ENCODE results near the gene AKAP6.

The AKAP6 gene

DNA sequence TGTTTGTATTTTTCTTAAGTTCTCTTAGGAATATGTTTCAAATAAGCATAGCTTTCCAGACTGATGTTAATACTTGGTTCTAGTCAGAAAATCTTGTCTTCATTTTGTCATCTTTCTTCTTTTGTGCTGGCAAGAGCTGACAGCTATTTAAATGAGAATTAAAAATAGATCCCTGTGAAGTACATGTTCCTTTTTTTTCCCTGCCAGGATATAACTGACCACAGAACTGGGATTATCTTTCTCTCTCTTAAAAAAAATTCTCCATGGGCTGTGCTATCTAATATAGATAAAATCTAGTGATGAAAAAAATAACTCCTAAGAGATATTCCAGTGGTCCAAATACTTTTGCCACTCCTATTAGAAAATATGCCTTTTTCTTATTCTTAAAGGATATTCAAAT, 163.4 kb downstream of the AKAP6 start:
- no peak for DNase-seq

- DNase-seq = no peak
These were observed 165.7 kb downstream of the AKAP6 start for GRCh38 chr14:32494609-32495434.

- no peak for DNase-seq
These were observed 166.3 kb downstream of the AKAP6 start for GRCh38 chr14:32495435-32495734.

- DNase-seq = no peak
These were observed 168.2 kb downstream of the AKAP6 start for GRCh38 chr14:32497248-32497647.

GRCh38 chr14:32507029-32507984, 178.2 kb downstream of the AKAP6 start:
- DNase-seq = no peak

DNA sequence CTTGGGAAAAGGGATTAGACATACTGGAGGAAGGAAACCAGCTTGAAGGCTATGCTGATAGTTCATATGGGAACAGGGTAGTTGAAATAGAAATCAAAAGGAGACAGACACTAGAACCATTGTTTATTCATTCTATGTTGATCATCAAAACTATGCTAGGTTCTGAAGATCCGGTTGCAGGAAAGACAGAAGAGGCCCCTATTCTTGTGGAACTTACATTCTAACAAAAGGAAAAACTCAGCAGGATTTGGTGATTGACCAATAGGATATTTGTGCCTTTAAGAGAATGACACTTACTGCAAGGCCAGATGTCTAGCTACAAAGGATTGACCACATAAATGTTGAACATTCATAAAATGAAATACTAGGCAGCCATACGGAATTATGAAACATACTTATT, 179.2 kb downstream of the AKAP6 start:
- DNase-seq = no peak

DNA sequence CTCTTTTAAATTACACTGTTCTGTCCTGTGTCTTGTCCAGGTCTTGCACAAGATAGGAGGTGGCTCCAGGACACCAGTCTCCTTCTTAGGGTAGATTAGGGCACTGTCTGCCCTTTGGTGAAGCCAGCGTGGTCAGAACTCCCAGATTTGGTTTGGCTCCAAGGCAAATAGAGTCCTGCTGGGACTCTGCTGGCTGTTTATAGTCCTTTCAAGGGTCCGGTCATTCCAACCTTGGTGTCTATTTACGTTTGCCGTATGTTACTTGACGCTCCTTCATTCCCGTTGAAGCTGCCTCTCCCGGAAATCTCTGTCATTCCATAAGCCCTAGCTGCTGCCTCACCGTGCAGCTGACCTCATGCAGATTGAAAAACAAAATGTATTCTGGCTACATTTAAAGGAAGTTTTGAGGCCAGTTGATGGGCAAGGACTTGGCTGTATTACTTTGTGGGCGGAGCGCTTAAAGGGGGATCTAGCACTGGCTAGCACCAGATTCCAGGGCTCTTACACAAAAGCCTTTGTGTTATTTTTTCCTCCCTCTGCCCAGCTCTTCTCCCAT, 180.6 kb downstream of the AKAP6 start:
- no peak for DNase-seq

- no peak for DNase-seq
These were observed 181.7 kb downstream of the AKAP6 start for GRCh38 chr14:32510815-32511214.

DNA sequence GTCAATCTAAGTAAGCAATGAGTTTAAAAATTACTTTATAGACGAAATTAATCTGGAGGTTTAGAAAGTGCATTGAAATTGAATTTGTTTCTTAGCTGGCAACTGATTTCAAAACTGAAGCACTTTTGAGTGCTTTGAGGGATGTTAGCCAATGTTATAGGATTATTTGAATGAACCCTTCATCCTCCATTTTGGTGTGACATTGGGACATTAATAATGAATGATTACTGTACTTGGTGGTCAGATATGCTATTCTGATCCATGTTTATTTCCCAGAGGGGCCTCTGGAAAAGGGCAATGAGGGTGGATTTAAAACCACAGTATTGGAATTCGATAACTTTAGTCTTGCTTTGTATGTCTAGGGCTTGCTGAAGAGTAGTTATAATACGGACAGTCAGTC, 183.2 kb downstream of the AKAP6 start:
- DNase-seq = no peak

DNA sequence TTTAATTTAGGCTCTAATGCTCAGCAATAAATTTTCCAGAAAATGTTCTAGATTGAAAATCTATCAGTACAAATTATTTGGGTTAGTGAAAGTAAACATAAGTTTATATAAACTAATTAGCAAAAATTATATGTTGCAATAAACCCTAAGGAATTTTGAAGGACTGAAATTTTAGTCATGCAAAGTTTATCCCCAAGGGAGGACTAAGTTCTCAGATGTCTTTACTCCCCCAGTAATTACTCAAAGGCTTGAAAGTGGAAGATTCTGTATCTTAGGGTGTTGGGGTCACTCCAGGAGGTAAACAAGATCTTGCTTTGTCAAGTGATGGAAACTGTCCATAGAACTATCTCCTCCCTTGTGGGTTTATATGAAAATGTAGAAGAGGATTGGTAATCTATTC, 183.7 kb downstream of the AKAP6 start:
- no peak for DNase-seq

DNA sequence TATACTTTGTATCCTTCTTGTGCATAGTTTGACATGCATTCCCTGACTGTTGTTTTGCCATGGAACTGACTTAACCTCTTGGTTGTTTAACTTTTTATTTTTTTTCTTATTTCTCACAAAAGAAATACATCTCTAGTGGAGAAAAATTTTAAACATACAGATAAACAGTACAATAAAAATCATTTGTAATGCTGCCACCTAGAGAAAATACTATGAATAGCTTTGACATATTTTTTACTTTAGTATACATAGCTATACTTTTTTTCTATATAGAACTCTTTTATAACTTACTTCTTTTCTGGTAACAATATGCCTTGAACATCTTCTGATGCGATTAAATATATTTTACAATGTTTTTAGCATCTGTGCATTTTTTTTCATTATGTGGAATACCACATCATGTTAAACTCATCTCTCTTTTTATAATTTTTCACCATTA, 184.5 kb downstream of the AKAP6 start:
- DNase-seq = no peak

DNA sequence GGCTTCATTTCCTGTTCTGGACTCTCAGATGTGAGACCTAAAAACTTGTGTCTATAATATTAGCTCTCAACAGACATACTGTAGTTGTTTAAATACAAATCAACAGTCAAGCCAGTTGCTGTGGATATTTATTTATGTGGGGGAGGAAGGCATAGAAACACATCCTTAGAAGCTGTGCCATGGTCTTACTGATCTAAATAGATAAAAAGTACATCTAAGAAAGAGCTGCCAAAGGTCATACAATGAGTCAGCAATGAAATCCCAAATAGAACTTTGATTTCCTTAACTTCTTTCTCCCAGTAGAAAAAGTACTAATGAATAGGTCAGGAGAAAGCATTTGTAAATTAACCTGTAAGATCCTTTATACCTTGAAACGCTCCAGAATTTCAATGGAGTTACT, 185.1 kb downstream of the AKAP6 start:
- no peak for DNase-seq

- DNase-seq = no peak
These were observed 185.6 kb downstream of the AKAP6 start for GRCh38 chr14:32514681-32515080.

- no peak for DNase-seq
These were observed 195.7 kb downstream of the AKAP6 start for GRCh38 chr14:32524609-32525375.

- DNase-seq = no peak
These were observed 196.5 kb downstream of the AKAP6 start for GRCh38 chr14:32525591-32525990.

DNA sequence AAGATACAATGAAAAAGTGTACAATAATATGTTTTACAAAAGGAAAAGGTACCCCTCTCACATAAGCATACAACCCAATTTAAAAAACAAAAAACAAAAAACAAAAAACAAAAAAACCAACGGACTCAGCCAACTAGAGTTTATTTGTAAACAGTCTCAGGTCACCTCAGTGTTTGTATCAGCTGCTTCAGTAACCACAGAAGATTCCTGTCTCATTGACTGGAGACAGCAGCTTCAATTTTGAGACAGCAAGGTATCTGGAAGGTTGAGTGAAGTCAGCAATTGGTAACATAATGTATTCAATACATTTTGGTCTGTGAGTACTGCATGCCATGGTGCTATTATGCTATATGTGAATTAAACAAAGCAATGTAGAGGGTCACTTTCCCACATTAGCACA, 201.7 kb downstream of the AKAP6 start:
- DNase-seq = no peak

DNA sequence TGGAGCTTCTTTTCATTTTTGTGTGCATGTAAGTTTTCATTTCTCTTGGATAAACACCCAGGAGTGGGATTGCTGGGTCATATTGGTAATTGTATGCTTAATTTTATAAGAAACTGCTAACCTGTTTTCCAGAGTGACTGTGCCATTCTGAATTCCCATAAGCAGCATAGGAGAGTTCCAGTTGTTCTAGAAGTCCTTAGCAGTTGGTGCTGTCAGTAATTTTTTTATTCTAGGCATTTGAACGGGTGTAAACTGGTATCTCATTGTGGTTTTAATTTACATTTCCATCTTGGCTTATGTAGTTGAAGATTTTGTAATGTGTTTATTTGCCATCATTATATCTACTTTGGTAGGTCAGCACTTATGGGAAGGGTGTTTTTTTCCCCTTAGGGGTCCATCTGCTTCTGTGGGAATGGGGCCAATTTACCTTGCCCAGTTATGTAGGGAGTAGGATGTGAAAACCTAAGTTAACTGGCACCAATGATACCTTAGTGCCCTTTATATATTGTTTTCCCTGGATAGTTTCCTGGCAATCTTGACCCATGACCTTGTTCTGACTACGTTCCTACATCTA, 202.9 kb downstream of the AKAP6 start:
- DNase-seq = no peak

DNA sequence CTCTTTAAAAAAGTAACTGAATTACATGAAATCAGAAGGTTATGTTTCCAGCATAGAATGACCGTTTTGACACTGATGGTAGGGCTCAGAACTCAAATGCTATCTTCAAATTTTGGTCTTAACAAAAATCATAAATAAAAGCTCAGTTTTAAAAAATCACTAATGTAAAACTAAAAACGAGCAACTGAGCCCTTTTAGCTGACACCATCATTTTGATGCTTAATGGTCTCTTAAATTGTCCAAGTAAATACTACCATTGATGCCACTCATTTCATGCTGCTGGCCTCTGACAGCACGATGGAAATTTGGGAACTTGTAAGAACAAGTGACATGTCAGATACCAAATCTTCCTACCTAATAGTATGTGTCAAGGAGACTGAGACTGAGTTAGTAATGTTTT, 205.0 kb downstream of the AKAP6 start:
- DNase-seq = no peak

GRCh38 chr14:32536175-32536574, 207.1 kb downstream of the AKAP6 start:
- no peak for DNase-seq

- no peak for DNase-seq
These were observed 208.1 kb downstream of the AKAP6 start for GRCh38 chr14:32537166-32537565.

DNA sequence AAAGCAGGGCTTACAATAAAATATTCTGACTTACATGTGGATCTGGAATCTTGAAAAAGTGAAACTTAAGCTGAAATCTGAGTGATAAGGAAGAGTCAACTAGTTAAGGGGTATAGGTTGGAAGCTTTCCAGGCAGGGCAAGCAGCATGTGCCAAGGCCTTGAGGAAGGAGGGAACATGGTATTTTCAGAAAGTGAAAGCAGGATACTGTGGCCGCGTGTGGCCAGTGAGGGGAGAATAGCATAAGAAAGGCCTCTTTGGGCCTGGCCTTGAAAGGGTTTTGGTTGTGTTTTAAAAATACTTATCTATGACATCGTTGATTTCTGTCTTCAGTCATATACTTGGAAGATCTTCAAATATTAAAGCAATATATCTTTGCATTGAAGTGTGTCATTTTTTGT, 213.4 kb downstream of the AKAP6 start:
- no peak for DNase-seq

GRCh38 chr14:32545095-32545494, 216.0 kb downstream of the AKAP6 start:
- DNase-seq = no peak
